ENCODE results near the gene SPIN4. TPM values are rescaled to one million over a fixed set of nuclear protein-coding genes. Genes with fewer than 3 reads are reported as not detected.
"Not testable (repeated sequence)": the region's sequence is repeated elsewhere in the genome, so short reads cannot be mapped to it uniquely, and the experiment has no call there.

SPIN4 gene
- total RNA-seq, 1 experiment from 2014 or later, result 23.3 TPM

DNA sequence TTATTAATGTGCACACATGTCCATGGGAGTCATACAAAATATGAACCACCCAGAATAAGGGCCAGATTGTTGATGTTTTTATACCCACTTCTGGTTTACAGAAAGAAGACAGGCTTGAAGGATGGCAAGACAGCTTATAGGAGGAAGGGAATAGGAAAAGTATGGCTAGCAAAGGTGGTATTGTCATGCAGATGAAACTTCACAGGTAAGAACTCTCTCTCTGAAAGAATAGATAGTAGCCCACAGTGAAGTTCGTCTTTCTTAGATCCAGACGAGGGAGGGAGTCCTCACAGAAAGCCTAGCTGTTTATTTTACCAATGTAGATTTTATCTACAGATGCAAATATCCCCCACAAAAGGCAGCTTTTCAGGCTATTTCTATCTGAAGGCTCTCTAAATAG, 43.7 kb upstream of the SPIN4 start:
- H3K27ac ChIP-seq (ENCODE audit: insufficient read length, low read depth, low read length), result no peak overlapping the region
- H3K4ac ChIP-seq (ENCODE audit: low read depth, low read length), result no peak overlapping the region
- WGBS (ENCODE audit: extremely low coverage, insufficient read length, low lambda C conversion rate), result no CpG with 5 or more reads among the region's 2 CpGs
- DNase-seq, result no peak
- H2AFZ ChIP-seq (ENCODE audit: low read length), result no peak overlapping the region
- Mint-ChIP-seq H3K27me3 (ENCODE audit: low read depth) (no peaks in the 10 kb centered on the region), H3K9me3 (peaks cover 52 to 54% of the 10 kb centered on the region in 2 experiments), H3K4me3 (no peak overlapping the region), H3K4me1 (peaks cover 8 to 16% of the 10 kb centered on the region in 2 experiments; a peak in 3 of 4 replicates), H3K27ac (no peak overlapping the region), H3K36me3 (ENCODE audit: insufficient read depth in 1 of 3, low read depth in 3 of 3) (peaks cover 8 to 10% (median 8%) of the 10 kb centered on the region in 3 experiments; a peak in 6 of 7 replicates)
- no peak overlapping the region for H3K56ac ChIP-seq (ENCODE audit: insufficient read length, low read depth, low read length)
- H4K20me1 ChIP-seq (ENCODE audit: control insufficient read depth, insufficient read depth, insufficient read length), result no peaks in the 10 kb centered on the region
- H3K27me3 ChIP-seq (ENCODE audit: insufficient read depth, low read length), result no peaks in the 10 kb centered on the region; the same call in 1 of the 2 replicates
- TF ChIP-seq, protein P1, sequence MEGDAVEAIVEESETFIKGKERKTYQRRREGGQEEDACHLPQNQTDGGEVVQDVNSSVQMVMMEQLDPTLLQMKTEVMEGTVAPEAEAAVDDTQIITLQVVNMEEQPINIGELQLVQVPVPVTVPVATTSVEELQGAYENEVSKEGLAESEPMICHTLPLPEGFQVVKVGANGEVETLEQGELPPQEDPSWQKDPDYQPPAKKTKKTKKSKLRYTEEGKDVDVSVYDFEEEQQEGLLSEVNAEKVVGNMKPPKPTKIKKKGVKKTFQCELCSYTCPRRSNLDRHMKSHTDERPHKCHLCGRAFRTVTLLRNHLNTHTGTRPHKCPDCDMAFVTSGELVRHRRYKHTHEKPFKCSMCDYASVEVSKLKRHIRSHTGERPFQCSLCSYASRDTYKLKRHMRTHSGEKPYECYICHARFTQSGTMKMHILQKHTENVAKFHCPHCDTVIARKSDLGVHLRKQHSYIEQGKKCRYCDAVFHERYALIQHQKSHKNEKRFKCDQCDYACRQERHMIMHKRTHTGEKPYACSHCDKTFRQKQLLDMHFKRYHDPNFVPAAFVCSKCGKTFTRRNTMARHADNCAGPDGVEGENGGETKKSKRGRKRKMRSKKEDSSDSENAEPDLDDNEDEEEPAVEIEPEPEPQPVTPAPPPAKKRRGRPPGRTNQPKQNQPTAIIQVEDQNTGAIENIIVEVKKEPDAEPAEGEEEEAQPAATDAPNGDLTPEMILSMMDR (conservative IDR thresholded peaks at IDR 0.05), result no peak
- no peaks in the 10 kb centered on the region for H3K79me2 ChIP-seq (ENCODE audit: insufficient read depth, low read length)
- no peak overlapping the region for H3T11ph ChIP-seq (ENCODE audit: low read length)
- no peak overlapping the region for H3K9ac ChIP-seq (ENCODE audit: extremely low read depth, insufficient read length, low read length)
- H3K9me3 ChIP-seq (ENCODE audit: control insufficient read depth, low read depth, low read length), result peaks cover 17% of the 10 kb centered on the region
- no peak overlapping the region for H2BK12ac ChIP-seq (ENCODE audit: insufficient read length, low read depth, low read length)
- no peak overlapping the region for H4K8ac ChIP-seq (replicated peaks; ENCODE audit: insufficient read length, low read depth, low read length)
- no peak overlapping the region for H3K14ac ChIP-seq (ENCODE audit: insufficient read depth, low read length)
- H2BK15ac ChIP-seq (ENCODE audit: low read depth, low read length), result no peak overlapping the region
- no peak overlapping the region for H2BK120ac ChIP-seq (ENCODE audit: low read depth, low read length, poor library complexity, severe bottlenecking)
- no peak overlapping the region for H3K23ac ChIP-seq (ENCODE audit: insufficient read length, low read depth, low read length)
- H3K23me2 ChIP-seq (ENCODE audit: insufficient read length, low read depth, low read length, poor library complexity, severe bottlenecking), result no peaks in the 10 kb centered on the region
- H2AK5ac ChIP-seq (ENCODE audit: insufficient read length, low read length), result no peak overlapping the region
- H4K91ac ChIP-seq (ENCODE audit: insufficient read length, low read depth, low read length), result no peak overlapping the region
- no peak overlapping the region for H3K18ac ChIP-seq (ENCODE audit: insufficient read length, low read depth, low read length)
- H4K5ac ChIP-seq (ENCODE audit: insufficient read length, low read depth, low read length), result no peak overlapping the region
- no peak overlapping the region for H2BK20ac ChIP-seq (ENCODE audit: low read depth, low read length, poor library complexity, severe bottlenecking)
- H3K4me2 ChIP-seq (ENCODE audit: insufficient read depth, insufficient read length, low read length), result no peak overlapping the region
- H3K4me1 ChIP-seq (ENCODE audit: insufficient read depth, low read length), result no peaks in the 10 kb centered on the region
- H2BK5ac ChIP-seq (ENCODE audit: insufficient read length, low read length), result no peak overlapping the region
- H3K79me1 ChIP-seq (ENCODE audit: insufficient read depth, low read depth, low read length, poor library complexity, severe bottlenecking), result no peaks in the 10 kb centered on the region

- H2BK15ac ChIP-seq (ENCODE audit: low read depth, low read length); H3K4me1 ChIP-seq (ENCODE audit: insufficient read depth, low read length); H3T11ph ChIP-seq (ENCODE audit: low read length); H4K91ac ChIP-seq (ENCODE audit: insufficient read length, low read depth, low read length); H3K4ac ChIP-seq (ENCODE audit: low read depth, low read length); H3K14ac ChIP-seq (ENCODE audit: insufficient read depth, low read length); H4K8ac ChIP-seq (replicated peaks; ENCODE audit: insufficient read length, low read depth, low read length); H3K27ac ChIP-seq (ENCODE audit: insufficient read length, low read depth, low read length); H3K27me3 ChIP-seq (ENCODE audit: insufficient read depth, low read length); H2BK20ac ChIP-seq (ENCODE audit: low read depth, low read length, poor library complexity, severe bottlenecking); H3K79me2 ChIP-seq (ENCODE audit: insufficient read depth, low read length); H3K27ac Mint-ChIP-seq; H2AFZ ChIP-seq (ENCODE audit: low read length); H3K23ac ChIP-seq (ENCODE audit: insufficient read length, low read depth, low read length); H3K79me1 ChIP-seq (ENCODE audit: insufficient read depth, low read depth, low read length, poor library complexity, severe bottlenecking); H3K27me3 Mint-ChIP-seq (ENCODE audit: low read depth); H3K4me3 Mint-ChIP-seq; DNase-seq; H3K9ac ChIP-seq (ENCODE audit: extremely low read depth, insufficient read length, low read length); H3K36me3 Mint-ChIP-seq (ENCODE audit: insufficient read depth in 1 of 3, low read depth in 3 of 3); H3K4me2 ChIP-seq (ENCODE audit: insufficient read depth, insufficient read length, low read length); H2BK12ac ChIP-seq (ENCODE audit: insufficient read length, low read depth, low read length); H2BK120ac ChIP-seq (ENCODE audit: low read depth, low read length, poor library complexity, severe bottlenecking); H2BK5ac ChIP-seq (ENCODE audit: insufficient read length, low read length); H3K56ac ChIP-seq (ENCODE audit: insufficient read length, low read depth, low read length); H4K5ac ChIP-seq (ENCODE audit: insufficient read length, low read depth, low read length); H3K18ac ChIP-seq (ENCODE audit: insufficient read length, low read depth, low read length); H2AK5ac ChIP-seq (ENCODE audit: insufficient read length, low read length); H4K20me1 ChIP-seq (ENCODE audit: control insufficient read depth, insufficient read depth, insufficient read length); H3K23me2 ChIP-seq (ENCODE audit: insufficient read length, low read depth, low read length, poor library complexity, severe bottlenecking): not testable (repeated sequence)
- H3K4me1 Mint-ChIP-seq, result peaks cover 8 to 16% of the 10 kb centered on the region in 2 experiments; a peak in 3 of 4 replicates
- peaks cover 16% of the 10 kb centered on the region for H3K9me3 ChIP-seq (ENCODE audit: control insufficient read depth, low read depth, low read length)
- peaks cover 50% of the 10 kb centered on the region in 2 experiments for H3K9me3 Mint-ChIP-seq
- no CpG with 5 or more reads among the region's 24 CpGs for WGBS (ENCODE audit: extremely low coverage, insufficient read length, low lambda C conversion rate)
Measured at GRCh38 chrX:63393094-63393493, 42.0 kb upstream of the SPIN4 start.

All from H9 (cell line).